Uterus (tissue), 4 donors: Measurements from ENCODE around the gene SLC30A7. TPM values are rescaled to one million over a fixed set of nuclear protein-coding genes. Genes with fewer than 3 reads are reported as not detected.

Experiments
- DNase-seq, 2 donors: peaks; one replicate each; pipeline ENCODE4 v3.0.0-alpha.2; 2019 to 2020
- H3K27ac ChIP-seq, 2 donors: fragments of 200-600 bp; sonication (generic); 1 replicate in 1 of 2; 2 replicates in 1 of 2; pipeline ENCODE4 v1.5.1; 2016 to 2018
- H3K27me3 ChIP-seq, 2 donors: fragments of 200-600 bp; sonication (generic); one replicate each; pipeline ENCODE4 v1.5.1; 2018 to 2019; ENCODE audit warnings: control low read depth in 1 of 2
- H3K36me3 ChIP-seq, 2 donors: fragments of 200-600 bp; sonication (generic); one replicate each; pipeline ENCODE4 v1.5.1; 2019; ENCODE audit warnings: control low read depth in 1 of 2
- H3K4me1 ChIP-seq, 2 donors: fragments of 200-600 bp; sonication (generic); one replicate each; pipeline ENCODE4 v1.5.1; 2018 to 2019; ENCODE audit warnings: control low read depth in 1 of 2
- H3K4me3 ChIP-seq, 2 donors: fragments of 200-600 bp; sonication (generic); 1 replicate in 1 of 2; 2 replicates in 1 of 2; pipeline ENCODE4 v1.5.1; 2018 to 2019; ENCODE audit warnings: mild to moderate bottlenecking in 1 of 2
- H3K9me3 ChIP-seq, 2 donors: fragments of 200-600 bp; sonication (generic); one replicate each; pipeline ENCODE4 v1.5.1; 2019; ENCODE audit warnings: control low read depth in 1 of 2
- POLR2A ChIP-seq, 2 donors: fragments of 450-650 bp; IDR thresholded peaks; one replicate each; pipeline ENCODE4 v1.6.1; 2016; ENCODE audit warnings: antibody characterized with exemption in 2 of 2, mild to moderate bottlenecking in 1 of 2, moderate library complexity in 1 of 2
- intact Hi-C: fragments of 100-400 bp; cut with DNase I; formaldehyde crosslinking; loops from one replicate; pipeline ENCODE4 v1.15.1; 2023; ENCODE audit warnings: low total_unique reads
- total RNA-seq, 4 donors: library from RNA; depleted of rRNA in 3 of 4; stranded (reverse); fragments of >200 nt in 3 of 4; gene quantifications; one replicate each; pipeline versions ENCODE4 v1.1.0 to v1.2.4, GENCODE V29; 2014 to 2023
- TF ChIP-seq, protein P1 (sequence below), 4 experiments: fragments of 200-600 bp in 2 of 4; fragments of 450-650 bp in 2 of 4; sonication (generic) in 2 of 4; IDR thresholded peaks; one replicate each; pipeline ENCODE4 v1.5.1; 2016 to 2019; ENCODE audit warnings: antibody characterized with exemption in 4 of 4, mild to moderate bottlenecking in 2 of 4, moderate library complexity in 1 of 4
- donor health status: DM: yes; HTN: yes; CAD: no.

SLC30A7 gene
- total RNA-seq, 4 donors from 2014 or later: 15.1 to 53.0 (median 22.8) TPM

DNA sequence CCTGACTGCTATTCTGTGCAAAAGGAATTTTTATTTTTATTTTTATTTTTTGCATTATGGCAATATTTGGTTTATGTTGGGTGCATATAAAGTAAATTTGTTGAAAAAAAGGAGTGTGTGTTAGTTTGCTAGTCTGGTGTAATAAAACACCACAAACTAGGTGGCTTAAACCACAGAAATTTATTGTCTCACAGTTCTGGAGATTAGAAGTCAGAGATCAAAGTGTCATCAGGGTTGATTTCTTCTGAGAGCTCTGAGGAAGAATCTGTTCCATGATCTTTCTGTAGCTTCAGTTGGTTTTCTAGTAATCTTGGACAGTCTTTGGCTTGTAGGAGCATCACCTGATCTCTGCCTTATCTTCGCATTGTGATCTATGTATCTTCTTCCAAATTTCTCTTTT, 6.5 kb downstream of the SLC30A7 start:
- Histone ChIP-seq H3K4me1 (no peaks in the 10 kb centered on the region), H3K27ac (no peak overlapping the region), H3K4me3 (no peak overlapping the region), H3K27me3 (no peaks in the 10 kb centered on the region), H3K9me3 (no peaks in the 10 kb centered on the region), H3K36me3 (no peaks in the 10 kb centered on the region)
- TF ChIP-seq, protein P1, sequence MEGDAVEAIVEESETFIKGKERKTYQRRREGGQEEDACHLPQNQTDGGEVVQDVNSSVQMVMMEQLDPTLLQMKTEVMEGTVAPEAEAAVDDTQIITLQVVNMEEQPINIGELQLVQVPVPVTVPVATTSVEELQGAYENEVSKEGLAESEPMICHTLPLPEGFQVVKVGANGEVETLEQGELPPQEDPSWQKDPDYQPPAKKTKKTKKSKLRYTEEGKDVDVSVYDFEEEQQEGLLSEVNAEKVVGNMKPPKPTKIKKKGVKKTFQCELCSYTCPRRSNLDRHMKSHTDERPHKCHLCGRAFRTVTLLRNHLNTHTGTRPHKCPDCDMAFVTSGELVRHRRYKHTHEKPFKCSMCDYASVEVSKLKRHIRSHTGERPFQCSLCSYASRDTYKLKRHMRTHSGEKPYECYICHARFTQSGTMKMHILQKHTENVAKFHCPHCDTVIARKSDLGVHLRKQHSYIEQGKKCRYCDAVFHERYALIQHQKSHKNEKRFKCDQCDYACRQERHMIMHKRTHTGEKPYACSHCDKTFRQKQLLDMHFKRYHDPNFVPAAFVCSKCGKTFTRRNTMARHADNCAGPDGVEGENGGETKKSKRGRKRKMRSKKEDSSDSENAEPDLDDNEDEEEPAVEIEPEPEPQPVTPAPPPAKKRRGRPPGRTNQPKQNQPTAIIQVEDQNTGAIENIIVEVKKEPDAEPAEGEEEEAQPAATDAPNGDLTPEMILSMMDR (IDR thresholded peaks at IDR 0.05): no peak
- no peak for TF ChIP-seq POLR2A (IDR thresholded peaks at IDR 0.05)
- no peak for DNase-seq
- intact Hi-C loops: no loop called here

DNA sequence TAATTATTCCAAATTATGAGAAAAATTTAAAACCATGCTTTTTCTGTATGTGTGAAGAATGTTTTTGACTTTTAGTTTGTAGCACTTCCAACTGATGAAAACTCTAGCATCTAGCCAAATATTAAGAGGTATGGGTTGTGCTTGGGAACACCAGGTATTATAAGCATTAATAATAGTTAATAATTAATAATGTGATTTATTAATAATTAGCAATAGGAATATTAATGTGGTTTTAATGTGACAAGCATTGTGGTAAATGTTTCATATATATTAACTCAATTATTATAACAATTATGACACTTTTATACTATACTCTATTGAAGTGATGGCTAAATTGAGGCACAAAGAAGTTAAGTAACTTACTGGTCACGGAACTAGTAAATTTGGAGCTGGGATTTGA, 7.9 kb downstream of the SLC30A7 start:
- TF ChIP-seq, protein P1 (IDR thresholded peaks at IDR 0.05): no peak
- no peak for TF ChIP-seq POLR2A (IDR thresholded peaks at IDR 0.05)
- Histone ChIP-seq H3K4me1 (no peaks in the 10 kb centered on the region), H3K27me3 (no peaks in the 10 kb centered on the region), H3K4me3 (no peak overlapping the region), H3K36me3 (no peaks in the 10 kb centered on the region), H3K27ac (no peak overlapping the region), H3K9me3 (no peaks in the 10 kb centered on the region)
- intact Hi-C loops: no loop called here
- DNase-seq: no peak

DNA sequence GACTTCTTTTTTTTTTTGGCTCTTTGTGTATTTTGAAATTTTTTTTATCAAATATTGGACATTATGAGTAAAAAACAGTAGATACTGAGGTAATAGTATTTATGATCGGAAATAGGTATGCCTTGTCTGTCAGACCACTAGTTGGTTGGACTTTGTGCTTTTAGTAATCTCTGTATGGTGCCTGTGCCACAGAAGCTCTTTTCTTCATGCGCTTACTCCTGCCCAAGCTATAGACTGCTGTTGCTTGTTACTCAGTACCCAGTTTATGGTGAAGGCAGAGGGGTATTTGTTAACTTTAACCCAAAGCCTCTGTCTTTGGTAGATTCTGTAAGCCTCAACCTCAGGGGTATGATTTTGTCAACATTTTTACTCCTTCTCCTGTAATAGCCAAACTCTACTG, 8.6 kb downstream of the SLC30A7 start:
- no peaks in the 10 kb centered on the region for H3K27me3 ChIP-seq
- no peak overlapping the region for H3K4me3 ChIP-seq
- TF ChIP-seq, protein P1 (IDR thresholded peaks at IDR 0.05): no peak
- TF ChIP-seq POLR2A (IDR thresholded peaks at IDR 0.05): no peak
- no peak overlapping the region for H3K27ac ChIP-seq
- no peaks in the 10 kb centered on the region for H3K4me1 ChIP-seq
- intact Hi-C loops: no loop called here
- no peaks in the 10 kb centered on the region for H3K9me3 ChIP-seq
- DNase-seq: no peak
- H3K36me3 ChIP-seq: no peaks in the 10 kb centered on the region

DNA sequence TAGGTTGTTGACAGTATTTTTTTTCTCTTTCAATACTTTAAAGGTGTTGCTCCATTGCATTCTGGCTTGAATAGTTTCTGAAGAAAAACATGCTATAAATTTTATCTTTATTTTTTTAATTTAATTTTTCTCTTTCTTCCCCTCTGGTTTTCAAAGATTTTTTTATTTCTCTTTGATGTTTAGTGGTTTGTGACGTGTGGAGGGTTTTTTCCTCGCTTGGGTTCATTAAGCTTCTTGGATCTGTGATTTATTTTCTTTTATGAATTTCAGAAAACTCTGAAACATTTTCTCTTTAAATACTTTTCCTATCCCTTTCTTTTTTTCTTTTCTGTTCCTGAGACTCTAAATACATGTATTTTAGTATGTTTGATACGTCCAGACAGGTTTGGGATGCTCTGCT, 9.3 kb downstream of the SLC30A7 start:
- H3K27me3 ChIP-seq: no peaks in the 10 kb centered on the region
- no peak overlapping the region for H3K27ac ChIP-seq
- no peak for DNase-seq
- H3K9me3 ChIP-seq: no peaks in the 10 kb centered on the region
- no peak overlapping the region for H3K4me3 ChIP-seq
- H3K36me3 ChIP-seq: no peaks in the 10 kb centered on the region
- no peak for TF ChIP-seq POLR2A (IDR thresholded peaks at IDR 0.05)
- TF ChIP-seq, protein P1 (IDR thresholded peaks at IDR 0.05): no peak
- intact Hi-C loops: no loop called here
- no peaks in the 10 kb centered on the region for H3K4me1 ChIP-seq

DNA sequence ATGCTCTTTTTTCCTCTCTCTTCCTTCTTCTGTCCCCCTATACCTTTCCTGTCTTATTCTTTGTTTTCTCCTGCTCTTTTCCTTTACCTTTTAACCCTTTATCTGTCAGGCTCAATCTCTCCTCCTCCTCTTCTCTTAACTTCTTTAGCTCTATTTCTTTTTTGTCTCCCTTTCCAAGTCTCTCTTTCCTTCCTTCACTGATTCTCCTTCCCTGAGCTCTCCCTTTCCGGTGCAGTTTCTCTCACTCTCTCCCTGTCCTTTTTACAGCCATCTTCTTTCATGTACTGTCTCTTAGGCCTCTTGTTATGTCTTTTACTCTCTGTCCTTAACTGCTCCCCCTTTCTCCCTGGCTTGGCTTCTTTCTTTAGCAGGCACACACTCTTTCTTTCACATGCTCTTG, 12.0 kb downstream of the SLC30A7 start:
- Histone ChIP-seq H3K27ac (no peak overlapping the region), H3K4me3 (no peak overlapping the region), H3K4me1 (no peaks in the 10 kb centered on the region), H3K27me3 (no peaks in the 10 kb centered on the region), H3K9me3 (no peaks in the 10 kb centered on the region), H3K36me3 (no peaks in the 10 kb centered on the region)
- no peak for DNase-seq
- intact Hi-C loops: no loop called here
- no peak for TF ChIP-seq POLR2A (IDR thresholded peaks at IDR 0.05)

DNA sequence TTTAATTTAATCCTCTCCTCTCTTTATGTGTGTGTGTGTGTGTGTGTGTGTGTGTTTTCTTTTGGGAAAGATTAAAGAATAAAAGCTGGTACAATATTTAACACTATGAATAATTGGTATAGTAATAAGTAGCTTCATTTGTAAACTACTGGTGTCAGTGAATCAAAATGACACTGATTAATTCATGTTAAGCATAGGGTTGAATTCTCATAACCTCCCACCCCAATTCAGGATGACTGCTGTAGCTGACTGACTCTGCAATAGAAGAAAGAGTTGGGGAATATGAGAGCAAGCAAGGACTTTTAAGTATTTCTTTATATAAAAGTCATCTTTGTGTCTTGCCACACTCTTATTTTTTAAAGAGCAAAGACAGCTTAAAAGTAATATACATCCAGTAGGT, 13.1 kb downstream of the SLC30A7 start:
- H3K4me1 ChIP-seq: no peaks in the 10 kb centered on the region
- no peaks in the 10 kb centered on the region for H3K27me3 ChIP-seq
- no peak overlapping the region for H3K27ac ChIP-seq
- intact Hi-C loops: no loop called here
- H3K36me3 ChIP-seq: no peaks in the 10 kb centered on the region
- no peaks in the 10 kb centered on the region for H3K9me3 ChIP-seq
- H3K4me3 ChIP-seq: no peak overlapping the region
- TF ChIP-seq, protein P1 (IDR thresholded peaks at IDR 0.05): no peak
- TF ChIP-seq POLR2A (IDR thresholded peaks at IDR 0.05): no peak
- DNase-seq: no peak
